HG03432 (cell line): ENCODE data around the gene PLXDC1.
"Not testable (repeated sequence)": the region's sequence is repeated elsewhere in the genome, so short reads cannot be mapped to it uniquely, and the experiment has no call there.

Source experiments
- ATAC-seq: cut with Tn5 transposase; IDR thresholded peaks from one replicate; pipeline ENCODE4 v1.9.1; 2021; ENCODE audit warnings: mild to moderate bottlenecking, moderate library complexity; ENCODE audit not compliant: unreplicated experiment

Gene PLXDC1

DNA sequence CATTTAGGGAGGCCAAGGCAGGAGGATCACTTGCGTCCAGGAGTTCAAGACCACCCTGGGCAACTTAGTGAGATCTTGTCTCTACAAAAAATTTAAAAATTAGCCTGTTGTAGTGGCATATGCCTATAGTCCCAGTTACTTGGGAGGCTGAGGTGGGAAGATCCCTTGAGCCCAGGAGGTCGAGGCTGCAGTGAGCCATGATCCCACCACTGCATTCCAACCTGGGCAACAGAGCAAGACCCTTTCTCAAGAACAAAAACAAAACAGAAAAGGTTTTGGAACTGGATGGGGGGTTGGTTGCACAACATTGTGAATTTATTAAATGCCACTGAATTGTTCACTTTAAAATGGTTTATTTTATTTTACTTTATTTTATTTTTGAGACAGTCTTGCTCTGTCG, 21.2 kb downstream of the PLXDC1 start:
- no peak for ATAC-seq

DNA sequence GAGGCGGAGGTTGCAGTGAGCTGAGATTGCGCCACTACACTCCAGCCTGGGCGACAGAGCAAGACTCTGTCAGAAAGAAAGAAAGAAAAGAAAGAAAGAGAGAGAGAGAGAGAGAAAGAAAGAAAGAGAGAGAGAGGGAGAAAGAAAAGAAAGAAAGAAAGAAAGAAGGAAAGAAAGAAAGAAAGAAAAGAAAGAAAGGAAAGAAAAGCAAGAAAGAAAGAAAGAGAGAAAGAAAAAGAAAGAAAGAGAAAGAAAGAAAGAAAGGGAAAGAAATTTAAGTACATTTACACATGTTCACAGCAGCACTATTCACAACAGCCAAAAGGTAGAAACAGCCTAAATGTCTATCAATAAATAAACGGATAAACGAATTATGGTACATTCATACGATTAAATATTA, 21.9 kb downstream of the PLXDC1 start:
- not testable (repeated sequence) for ATAC-seq

DNA sequence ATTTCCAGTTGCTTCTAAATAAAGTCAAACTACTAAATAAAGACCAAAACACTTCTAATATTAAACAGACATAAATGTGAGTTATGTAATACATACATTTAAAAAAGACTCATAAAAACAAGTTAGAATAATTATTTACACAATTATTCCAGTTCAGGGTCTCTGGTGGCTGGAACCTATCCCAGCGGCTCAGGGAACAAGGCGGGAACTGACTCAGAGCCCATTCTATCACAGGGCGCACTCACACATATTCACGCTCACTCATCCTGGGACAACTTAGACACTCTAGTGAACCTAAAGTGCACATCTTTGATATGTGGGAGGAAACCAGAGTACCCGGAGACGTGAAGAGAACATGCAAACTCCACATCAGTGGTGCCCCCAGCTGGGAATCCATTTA, 25.0 kb downstream of the PLXDC1 start:
- no peak for ATAC-seq

DNA sequence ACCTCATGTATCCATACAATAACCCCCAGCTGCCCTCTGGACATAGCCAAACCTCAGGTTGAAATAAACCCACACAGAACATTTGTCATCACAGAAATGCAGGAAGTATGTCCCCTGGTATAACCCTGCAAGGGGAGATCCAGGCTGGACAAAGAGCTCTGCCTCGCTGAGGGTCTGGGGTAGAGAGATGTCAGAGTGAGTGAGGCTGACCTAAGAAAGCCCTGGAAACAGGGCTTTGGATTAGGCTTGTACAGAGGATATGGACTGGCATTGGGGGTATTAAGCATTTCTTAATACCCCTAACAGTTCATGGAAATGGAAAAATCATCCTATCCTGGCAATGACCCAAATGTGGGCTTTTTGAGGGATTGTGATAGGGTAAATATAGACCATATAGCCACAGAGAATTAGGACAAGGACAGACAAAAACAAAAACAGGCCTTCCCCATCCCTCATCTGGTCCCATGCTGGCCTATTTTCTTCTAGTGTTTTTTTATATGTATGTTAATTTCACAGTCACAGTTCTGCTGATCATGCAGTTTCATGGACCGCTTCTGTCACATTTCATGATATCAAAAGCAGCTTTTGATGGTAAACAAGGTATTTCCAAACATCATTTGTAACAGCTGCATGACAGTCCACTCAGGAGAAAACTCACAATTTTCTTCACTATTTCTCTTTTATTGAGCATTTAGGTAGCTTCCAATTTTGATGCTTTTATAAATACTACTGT, 26.1 kb downstream of the PLXDC1 start:
- no peak for ATAC-seq

DNA sequence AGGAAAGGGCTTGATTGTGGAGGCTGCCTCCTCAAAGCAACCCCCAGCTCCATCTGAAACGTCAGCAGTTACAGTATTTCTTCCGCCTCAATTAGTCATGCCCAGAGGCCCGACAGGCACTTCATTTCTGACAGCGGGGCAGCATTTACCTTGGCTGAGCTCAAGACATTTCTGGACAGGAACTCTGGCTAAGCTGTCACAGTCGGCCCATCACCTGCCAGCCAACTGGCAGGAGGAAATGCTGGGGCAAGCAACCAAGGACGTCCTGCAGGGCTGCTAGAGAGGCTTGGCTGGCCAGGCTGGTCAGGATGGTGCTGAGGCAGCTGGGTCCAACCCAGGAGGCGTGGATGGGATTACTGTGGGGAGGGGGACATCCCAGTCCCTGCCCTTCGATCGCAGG, 27.8 kb downstream of the PLXDC1 start:
- ATAC-seq: no peak

DNA sequence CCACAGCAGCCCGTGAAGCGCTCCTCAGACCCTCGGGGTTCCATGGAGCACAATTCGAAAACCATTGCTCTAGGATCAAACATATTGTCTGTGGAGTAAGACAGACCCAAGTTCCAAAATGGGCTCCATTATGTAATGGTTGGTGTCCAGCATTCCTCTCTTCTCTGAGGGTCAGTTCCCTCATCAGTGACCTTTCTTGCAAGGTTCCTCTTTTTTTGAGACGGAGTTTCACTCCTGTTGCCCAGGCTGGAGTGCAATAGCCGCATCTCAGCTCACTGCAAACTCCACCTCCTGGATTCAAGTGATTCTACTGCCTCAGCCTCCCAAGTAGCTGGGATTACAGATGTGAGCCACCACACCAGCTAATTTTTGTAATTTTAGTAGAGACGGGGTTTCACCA, 28.4 kb downstream of the PLXDC1 start:
- ATAC-seq: no peak

DNA sequence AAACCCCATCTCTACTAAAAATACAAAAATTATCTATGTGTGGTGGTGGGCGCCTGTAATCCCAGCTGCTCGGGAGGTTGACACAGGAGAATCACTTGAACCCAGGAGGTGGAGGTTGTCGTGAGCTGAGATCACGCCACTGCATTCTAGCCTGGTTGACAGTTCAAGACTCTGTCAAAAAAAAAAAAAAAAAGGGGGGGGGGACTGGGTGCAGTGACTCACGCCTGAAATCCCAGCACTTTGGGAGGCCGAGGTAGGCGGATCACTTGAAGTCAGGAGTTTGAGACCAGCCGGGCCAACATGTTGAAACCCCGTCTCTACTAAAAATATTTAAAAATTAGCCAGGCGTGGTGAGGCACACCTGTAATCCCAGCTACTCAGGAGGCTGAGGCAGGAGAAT, 29.5 kb downstream of the PLXDC1 start:
- not testable (repeated sequence) for ATAC-seq

DNA sequence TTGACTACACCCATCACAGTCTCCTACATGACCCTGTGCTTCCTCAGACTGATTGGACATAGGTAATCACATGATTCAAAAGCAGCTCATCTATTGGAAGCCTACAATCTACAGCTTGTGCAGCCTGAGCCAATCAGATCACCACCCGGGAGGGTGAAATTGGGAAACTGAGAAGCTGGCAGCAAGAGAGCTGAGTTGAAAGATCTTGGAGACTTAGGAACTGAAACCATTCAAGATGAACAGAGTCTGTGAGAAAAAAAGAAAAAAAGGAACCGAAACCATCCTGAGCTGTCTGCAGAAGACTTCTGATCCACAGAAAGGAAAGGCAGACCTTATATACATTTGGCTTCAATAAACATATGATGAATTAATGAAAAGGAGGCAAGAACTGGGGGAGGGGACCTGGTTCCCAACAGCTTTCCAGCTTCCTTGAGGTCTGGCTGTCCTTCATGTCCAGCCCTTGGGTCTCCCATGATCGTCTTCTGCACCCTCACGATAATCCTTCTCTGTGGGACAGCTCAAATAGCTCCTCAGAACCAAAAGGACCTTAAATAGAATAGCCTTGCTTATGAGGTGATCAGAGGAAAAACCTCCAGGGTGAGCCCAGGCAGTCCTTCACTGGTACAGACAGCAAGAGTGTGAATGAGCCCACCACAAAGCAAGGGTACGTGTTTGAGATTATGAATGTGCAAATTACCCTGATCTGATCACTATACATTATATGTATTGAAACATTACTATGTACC, 32.6 kb downstream of the PLXDC1 start:
- peak; percentile 67 for ATAC-seq

DNA sequence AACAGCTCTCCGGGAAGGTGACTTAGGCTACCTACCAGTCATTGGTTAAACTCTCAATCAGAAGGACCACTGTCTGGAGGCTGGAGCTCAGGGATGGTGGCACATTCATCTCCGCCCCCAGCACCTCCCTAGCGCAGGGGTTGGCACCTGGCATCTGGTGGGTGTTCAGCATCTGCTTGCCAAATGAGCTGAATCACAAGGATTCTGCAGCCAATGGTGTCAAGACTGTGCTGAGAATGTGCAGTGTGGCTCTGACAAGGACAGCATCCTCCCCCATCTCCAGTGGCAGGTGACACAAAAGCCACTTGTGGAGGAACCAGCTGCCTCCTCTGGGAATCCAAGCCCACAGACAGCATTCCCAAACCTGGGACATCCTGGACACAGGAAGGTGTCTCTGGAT, 35.2 kb downstream of the PLXDC1 start:
- ATAC-seq: no peak

DNA sequence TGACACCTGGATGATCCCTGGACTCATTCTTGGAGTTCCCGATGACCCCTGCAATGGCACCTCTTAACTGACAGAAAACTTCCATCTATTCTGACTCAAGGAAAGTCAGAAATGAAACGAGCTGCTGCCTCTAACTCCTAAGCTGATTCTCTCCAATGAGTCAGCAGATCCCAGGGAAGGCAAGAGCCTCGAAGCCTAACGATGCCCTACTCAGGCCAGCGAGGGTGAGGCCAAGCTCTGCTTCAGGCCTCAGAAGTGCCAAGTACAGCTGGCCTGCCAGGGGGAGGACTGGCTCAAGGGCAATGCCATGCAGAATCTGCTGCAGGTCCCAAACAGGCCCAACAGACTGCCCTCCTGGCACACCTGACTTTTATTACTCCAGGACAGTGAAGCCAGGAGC, 36.3 kb downstream of the PLXDC1 start:
- ATAC-seq: no peak

DNA sequence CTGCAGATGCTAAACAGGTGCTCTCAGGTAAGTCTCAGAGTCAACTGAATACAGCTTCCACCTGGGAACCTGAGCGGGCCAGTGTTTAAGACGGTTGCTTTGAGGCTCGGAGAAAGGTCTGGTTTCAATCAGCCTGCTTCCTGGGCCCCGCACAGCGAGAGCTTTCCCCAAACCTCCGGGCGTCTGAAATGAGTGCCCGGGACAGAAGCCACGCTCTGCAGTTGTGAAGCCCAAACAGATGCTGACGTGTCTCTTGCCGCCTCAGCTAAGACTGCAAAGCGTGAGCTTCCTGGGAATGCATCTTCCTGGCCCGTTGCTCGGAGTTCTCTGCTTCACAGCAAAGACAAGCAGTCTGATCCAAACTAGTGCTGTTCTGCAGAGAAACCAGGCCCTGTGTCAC, 36.7 kb downstream of the PLXDC1 start:
- no peak for ATAC-seq

DNA sequence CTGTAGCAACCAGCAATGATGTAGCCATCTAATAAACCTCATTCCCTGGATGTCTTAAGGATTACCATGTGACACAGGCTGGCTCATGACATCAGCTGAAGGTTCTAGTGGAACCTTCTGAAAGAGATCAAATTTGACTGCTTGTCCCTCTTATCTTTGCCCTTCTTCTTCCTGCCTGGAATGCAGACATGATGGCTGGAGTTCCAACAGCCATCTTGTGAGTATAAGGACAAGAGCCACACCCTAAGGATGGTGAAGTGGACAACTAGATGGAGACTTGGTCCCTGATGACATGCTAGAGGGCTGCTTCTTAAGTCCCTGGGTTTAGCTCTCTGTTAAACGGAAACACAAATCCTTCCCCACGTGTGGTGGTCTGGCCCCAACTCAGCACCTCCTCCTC, 37.6 kb downstream of the PLXDC1 start:
- ATAC-seq: no peak

DNA sequence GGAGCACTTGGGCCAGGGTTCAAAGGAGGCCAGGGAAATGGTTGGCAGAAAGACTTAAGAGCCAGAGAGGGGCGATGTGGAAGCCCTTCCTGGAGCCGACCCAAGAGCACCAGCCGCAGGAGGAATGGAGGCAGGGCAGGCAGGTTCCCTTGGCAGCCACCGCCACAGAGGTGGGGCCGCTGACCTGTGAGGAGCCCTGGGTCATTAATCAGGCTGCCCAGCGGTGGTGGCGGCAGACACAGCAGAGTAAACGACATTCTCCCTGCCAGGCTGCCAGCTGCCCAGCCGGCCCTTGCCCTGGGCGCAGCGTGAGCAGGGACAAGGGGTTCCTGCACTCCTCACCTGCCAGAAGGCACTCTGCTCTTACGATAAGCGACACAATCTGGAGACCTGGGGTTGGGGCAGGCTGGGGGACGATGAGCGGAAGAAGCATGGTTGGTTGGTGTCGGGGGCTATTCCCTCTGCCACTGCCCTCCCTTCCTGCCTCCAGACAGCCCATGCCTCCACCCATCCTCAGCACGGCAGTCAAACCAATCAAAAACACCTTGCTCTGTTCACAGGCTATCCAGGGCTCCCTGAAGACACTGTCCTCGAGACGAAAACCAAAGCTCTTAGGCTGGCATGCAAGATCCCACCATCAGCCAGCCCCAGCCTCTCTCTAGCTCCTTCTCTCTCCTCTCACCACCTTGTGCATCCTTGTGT, 40.9 kb downstream of the PLXDC1 start:
- ATAC-seq: no peak

DNA sequence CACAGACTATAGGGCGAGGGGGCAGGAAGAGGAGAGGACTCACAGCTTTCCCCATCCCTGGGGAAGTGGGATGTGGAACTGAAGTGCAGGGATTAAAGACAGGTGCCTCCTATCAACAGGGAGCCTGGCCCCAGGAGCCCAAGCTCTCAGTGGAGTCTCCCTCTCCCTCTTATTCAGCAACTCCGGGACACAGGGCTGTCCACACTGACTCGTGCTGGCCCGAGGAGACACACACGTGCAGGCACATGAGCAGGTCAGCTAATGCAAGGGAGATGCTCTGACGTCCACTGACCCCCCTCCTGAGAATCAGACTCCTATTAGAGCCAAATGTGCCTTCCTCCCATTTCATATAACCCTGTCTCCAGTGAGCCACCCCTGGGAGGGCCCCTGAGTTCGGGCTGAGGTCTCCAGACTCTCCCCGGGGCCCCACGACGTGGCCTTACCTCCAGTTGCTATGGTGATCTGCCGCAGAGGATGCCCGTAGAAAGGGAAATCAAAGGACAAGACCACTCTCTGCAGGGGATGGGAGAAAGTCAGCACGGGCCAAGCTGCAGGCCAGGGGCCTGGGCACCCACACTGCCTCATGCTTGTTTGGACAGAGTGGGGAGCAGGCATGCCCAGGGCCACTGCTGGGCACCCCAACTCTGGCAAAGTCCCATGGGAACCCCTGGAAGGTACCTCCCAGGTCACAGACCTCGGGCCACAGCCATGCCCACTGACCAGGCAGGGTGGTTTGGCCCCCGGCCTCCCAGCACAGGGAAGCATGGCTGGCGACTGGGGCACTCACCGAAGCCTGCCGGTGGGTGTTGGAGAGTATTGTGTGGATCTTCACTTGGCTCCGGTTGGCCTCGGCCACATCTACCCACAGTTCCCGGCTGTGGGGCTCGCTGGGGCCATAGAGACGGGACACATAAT, 42.7 kb downstream of the PLXDC1 start:
- no peak for ATAC-seq

DNA sequence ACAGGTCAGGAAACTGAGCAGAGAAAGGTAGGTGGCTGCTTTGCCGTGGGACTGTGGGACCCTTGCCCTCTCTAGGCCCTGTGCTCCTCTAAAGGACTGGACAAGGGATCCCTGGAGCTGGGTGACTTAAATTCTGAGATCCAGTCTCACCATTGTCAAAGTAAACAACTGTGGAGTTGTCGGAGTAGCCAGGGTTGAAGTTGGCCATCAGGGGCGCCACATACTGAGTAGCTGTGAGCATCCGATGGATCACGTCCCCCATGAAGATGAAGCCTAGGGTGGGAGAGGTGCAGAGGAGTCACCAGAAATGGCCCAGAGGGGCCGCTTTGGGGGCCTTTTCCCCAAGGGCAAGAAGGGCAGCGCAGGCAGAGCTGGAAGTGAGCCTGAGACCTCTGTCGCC, 43.5 kb downstream of the PLXDC1 start:
- ATAC-seq: no peak

DNA sequence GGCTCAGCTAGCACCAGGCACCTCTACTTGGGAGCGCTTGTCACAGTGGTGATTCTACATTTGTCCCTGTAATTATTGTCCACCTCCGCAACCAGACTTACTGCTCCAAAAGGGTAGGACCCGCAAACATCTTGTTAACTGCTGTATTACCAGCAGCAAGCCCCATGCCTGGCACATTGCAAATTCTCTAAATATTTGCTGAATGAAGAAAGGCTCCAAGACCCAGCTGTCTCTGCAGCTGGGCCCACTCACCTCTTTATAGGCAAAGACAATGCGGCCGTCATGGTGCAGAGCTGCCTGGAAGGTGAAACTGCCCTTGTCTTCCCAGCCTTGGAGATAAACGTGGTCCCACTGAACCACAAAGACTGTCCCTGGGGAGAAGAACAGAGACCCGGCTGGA, 44.3 kb downstream of the PLXDC1 start:
- ATAC-seq: no peak

DNA sequence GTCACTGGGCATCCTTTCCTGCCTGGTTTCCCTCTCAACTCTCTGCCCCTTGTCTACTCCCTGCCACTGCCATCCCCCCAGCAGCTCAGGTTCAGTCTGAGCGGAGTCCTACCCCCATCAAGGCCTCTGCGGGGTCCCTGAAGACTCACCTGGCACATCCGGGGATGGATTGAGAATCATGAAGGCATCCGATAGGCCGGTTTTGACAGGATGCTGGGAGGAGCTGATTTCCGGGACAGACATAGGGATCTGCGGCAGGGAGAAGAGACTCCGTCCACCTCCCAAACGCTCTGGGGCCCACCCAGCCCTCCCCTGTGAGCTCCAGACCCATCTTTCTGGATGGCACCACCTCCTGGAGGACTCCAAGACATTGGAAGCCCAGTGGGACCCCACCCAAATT, 45.7 kb downstream of the PLXDC1 start:
- ATAC-seq: no peak

DNA sequence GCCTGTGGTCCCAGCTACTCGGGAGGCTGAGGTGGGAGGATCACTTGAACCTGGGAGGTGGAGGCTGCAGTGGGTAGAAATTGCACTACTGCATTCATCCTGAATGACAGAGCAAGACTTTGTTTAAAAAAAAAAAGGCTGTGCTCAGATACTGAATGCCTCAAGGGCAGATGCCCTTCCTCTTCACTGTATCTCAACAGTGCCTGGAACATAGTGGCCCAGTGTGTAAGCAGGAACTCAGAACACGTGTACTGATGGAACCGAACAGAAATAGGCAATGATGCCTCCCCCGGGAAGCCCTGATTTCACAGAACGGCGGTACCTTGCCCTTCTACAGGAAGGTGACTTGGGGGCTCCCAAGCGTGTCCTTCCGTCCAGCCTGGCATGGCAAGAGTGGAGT, 46.8 kb downstream of the PLXDC1 start:
- ATAC-seq: no peak

DNA sequence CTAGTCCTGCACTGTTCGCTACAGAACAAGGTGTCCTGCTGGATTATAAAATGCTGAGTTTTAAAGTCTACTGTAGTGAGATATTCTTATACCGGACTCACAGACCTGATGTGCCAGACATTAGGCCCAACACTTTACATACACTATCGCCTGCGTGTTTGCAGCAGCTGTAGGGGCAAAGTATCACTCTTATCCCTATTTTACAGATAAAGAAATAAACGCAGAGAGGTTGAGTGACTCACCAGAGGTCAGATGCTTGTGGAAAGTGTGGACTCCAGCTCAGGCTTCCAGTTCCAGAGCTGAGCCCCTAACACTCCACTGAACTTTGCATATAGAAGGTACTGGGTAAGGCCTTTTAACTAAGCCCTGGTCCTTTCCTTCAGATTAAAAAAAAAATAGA, 47.4 kb downstream of the PLXDC1 start:
- no peak for ATAC-seq

DNA sequence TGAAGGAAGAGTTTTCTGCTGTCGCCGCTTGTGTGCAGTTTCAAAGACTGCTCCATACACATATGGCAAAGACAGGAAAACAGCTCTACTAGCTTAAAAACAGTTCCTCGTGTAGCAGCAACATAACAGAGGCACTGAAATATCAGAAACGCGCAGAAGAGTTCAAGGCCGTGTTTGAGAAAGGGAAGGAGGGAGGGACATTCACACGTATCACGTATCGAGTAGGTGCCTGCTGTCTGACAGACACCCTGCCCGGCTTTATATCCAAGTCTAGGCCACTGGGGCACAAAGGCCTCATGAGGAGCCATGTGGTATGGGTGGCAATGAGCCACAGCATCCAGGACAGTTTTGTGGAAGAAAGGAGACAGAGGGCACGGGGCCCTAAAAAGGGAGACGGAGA, 50.3 kb downstream of the PLXDC1 start:
- no peak for ATAC-seq

DNA sequence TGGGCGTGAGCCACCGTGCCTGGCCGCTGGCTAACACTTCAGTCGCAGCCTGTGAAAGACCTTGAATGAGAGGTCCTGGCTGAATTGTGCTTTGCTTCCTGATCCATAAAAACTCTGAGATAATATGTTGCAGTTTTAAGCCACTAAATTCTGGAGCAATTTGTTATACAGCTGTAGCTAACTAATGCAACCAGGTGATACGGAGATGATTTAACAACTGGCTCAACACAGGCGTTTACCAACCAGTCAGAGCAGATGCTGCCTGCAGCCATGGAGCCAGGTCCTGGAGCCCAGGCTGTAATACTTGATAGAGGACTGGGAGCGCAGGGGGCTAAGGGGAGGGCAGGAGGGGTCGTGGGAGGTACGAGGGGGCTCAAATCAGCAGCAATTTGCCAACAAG, 50.9 kb downstream of the PLXDC1 start:
- no peak for ATAC-seq
